GM23338 (cell line): Measurements from ENCODE around the gene IGSF8. TPM values are rescaled to one million over a fixed set of nuclear protein-coding genes. Genes with fewer than 3 reads are reported as not detected.

Experiments used
- ATAC-seq: fragments of 200-7000 bp; cut with Tn5 transposase; 3 replicates; pipeline ENCODE4 v1.9.1; 2020
- DNase-seq: peaks from one replicate; pipeline ENCODE4 v3.0.0-alpha.2; 2015; ENCODE audit warnings: low spot score
- H2AFZ ChIP-seq: fragments of 200-600 bp; sonication (generic); 2 replicates; pipeline ENCODE4 v1.8.0; 2016; ENCODE audit warnings: antibody characterized with exemption, mild to moderate bottlenecking, moderate library complexity
- H3F3A ChIP-seq: fragments of 200-600 bp; sonication (generic); replicated peaks from 2 replicates; pipeline ENCODE4 v1.8.0; 2017; ENCODE audit warnings: antibody characterized with exemption, mixed run types, low read depth
- H3K27ac ChIP-seq: fragments of 200-600 bp; sonication (generic); 2 replicates; pipeline ENCODE4 v1.6.1; 2016; ENCODE audit warnings: low read depth
- H3K27me3 ChIP-seq: fragments of 200-600 bp; sonication (generic); 2 replicates; pipeline ENCODE4 v1.8.0; 2016; ENCODE audit warnings: mild to moderate bottlenecking, mixed run types, moderate library complexity; ENCODE audit not compliant: insufficient read depth
- H3K36me3 ChIP-seq: fragments of 200-600 bp; sonication (generic); 2 replicates; pipeline ENCODE4 v1.8.0; 2016; ENCODE audit warnings: mild to moderate bottlenecking; ENCODE audit not compliant: insufficient read depth
- H3K4me1 ChIP-seq: fragments of 200-600 bp; sonication (generic); 2 replicates; pipeline ENCODE4 v1.8.0; 2016; ENCODE audit warnings: mild to moderate bottlenecking, moderate library complexity; ENCODE audit not compliant: insufficient read depth
- H3K4me2 ChIP-seq: fragments of 200-600 bp; sonication (generic); 2 replicates; pipeline ENCODE4 v1.7.1; 2017; ENCODE audit warnings: mixed run types
- H3K4me3 ChIP-seq: fragments of 200-600 bp; sonication (generic); 2 replicates; pipeline ENCODE4 v1.6.1; 2016; ENCODE audit warnings: mixed run types
- H3K79me2 ChIP-seq: fragments of 200-600 bp; sonication (generic); replicated peaks from 2 replicates; pipeline ENCODE4 v1.8.0; 2017; ENCODE audit warnings: mild to moderate bottlenecking; ENCODE audit not compliant: insufficient read depth
- H3K9me2 ChIP-seq: fragments of 200-600 bp; sonication (generic); 2 replicates; pipeline ENCODE4 v1.8.0; 2017; ENCODE audit not compliant: insufficient read depth
- H4K20me1 ChIP-seq: fragments of 200-600 bp; sonication (generic); replicated peaks from 2 replicates; pipeline ENCODE4 v1.8.0; 2017; ENCODE audit warnings: mild to moderate bottlenecking; ENCODE audit not compliant: insufficient read depth
- H3K27ac Mint-ChIP-seq: 2 replicates; pipeline ENCODE4 v1.8.0; 2020; ENCODE audit warnings: inconsistent platforms, mild to moderate bottlenecking, moderate library complexity, mixed read lengths
- H3K27me3 Mint-ChIP-seq: 3 replicates; pipeline ENCODE4 v1.8.0; 2022; ENCODE audit warnings: low read depth, mild to moderate bottlenecking, moderate library complexity, mixed read lengths, inconsistent platforms; ENCODE audit not compliant: insufficient read depth, poor library complexity
- H3K36me3 Mint-ChIP-seq: 3 replicates; pipeline ENCODE4 v1.8.0; 2021; ENCODE audit warnings: low read depth, mild to moderate bottlenecking, inconsistent platforms, moderate library complexity, mixed read lengths
- H3K4me1 Mint-ChIP-seq: 3 replicates; pipeline ENCODE4 v1.8.0; 2020; ENCODE audit warnings: mild to moderate bottlenecking, inconsistent platforms, mixed read lengths
- H3K4me3 Mint-ChIP-seq: 3 replicates; pipeline ENCODE4 v1.8.0; 2021; ENCODE audit warnings: moderate library complexity, mild to moderate bottlenecking, inconsistent platforms, mixed read lengths
- H3K9me3 Mint-ChIP-seq: 3 replicates; pipeline ENCODE4 v1.8.0; 2020; ENCODE audit warnings: moderate library complexity, mild to moderate bottlenecking, inconsistent platforms, mixed read lengths
- REST ChIP-seq: IDR thresholded peaks from one replicate; pipeline ENCODE4 v1.6.1; 2018; ENCODE audit warnings: antibody characterized with exemption; ENCODE audit not compliant: unreplicated experiment
- ZNF331 ChIP-seq: fragments of 250-450 bp; sonication (Bioruptor Pico); IDR thresholded peaks from 2 replicates; pipeline ENCODE4 v1.5.0; 2020; ENCODE audit warnings: low read depth, mild to moderate bottlenecking, moderate library complexity
- ZNF462 ChIP-seq: fragments of 250-450 bp; sonication (Bioruptor Pico); IDR thresholded peaks from 2 replicates; pipeline ENCODE4 v1.5.0; 2020; ENCODE audit warnings: mild to moderate bottlenecking, moderate library complexity
- polyA plus RNA-seq: library from polyadenylated mRNA; unstranded; fragments of >200 nt; fragmentation: Nextera tagmentation; extraction: Ambion mirVana; gene quantifications from 2 replicates; pipeline ENCODE4 v1.2.1, GENCODE V29; 2016
- total RNA-seq: library from RNA; depleted of rRNA; stranded (reverse); fragments of >200 nt; shearing (Covaris generic); gene quantifications from 2 replicates; pipeline ENCODE4 v1.2.3, GENCODE V29; 2014

The IGSF8 gene
- total and polyA plus RNA-seq, 2 experiments from 2014 or later = 38.4 to 120 TPM

DNA sequence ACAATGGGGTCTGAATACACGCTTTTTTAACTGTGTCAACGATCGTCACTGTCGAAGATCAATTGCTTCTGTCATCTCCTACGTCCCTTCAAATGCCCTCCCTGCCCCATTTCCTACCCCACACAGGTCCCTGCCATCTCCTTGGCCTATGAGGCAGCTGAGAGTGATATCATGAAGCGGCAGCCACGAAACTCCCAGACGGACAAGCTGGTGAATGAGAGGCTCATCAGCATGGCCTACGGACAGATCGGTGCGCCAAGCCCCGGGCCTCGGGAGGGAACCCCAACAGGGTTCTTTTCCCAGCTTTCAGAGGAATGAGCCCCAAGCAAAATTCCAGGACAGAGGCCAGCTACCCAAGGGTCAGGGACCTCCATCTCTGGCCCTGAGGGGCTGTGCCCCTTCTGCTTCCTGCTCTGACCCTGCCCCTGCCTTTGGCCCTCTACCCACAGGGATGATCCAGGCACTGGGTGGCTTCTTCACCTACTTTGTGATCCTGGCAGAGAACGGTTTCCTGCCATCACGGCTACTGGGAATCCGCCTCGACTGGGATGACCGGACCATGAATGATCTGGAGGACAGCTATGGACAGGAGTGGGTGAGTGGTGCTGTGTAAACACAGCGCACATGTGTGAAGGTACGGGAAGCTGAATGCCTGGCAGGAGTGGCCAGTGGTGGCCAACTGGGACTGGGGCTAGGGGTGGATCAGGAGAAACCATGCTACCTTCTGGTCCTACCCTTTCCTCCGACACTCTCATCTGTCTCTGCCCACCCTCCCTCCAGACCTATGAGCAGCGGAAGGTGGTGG lies 37.9 kb upstream of the IGSF8 start:
- H3K27me3 ChIP-seq = no peaks in the 10 kb centered on the region
- no peak overlapping the region for H2AFZ ChIP-seq
- no peak overlapping the region for H3K4me3 Mint-ChIP-seq
- no peak overlapping the region for H3K27ac ChIP-seq
- H3K4me3 ChIP-seq = no peak overlapping the region
- H3K79me2 ChIP-seq = no peaks in the 10 kb centered on the region
- H3K36me3 ChIP-seq = no peaks in the 10 kb centered on the region; the same call in 1 of the 2 replicates
- no peaks in the 10 kb centered on the region for H3K4me1 ChIP-seq
- peak overlapping the region; percentile 66; the same call in 1 of the 2 replicates for H3K27ac Mint-ChIP-seq
- H3F3A ChIP-seq = no peaks in the 10 kb centered on the region
- no peak for DNase-seq
- ATAC-seq = no peak
- H3K36me3 Mint-ChIP-seq = peaks cover 76% of the 10 kb centered on the region
- no peaks in the 10 kb centered on the region for H3K4me1 Mint-ChIP-seq
- H3K9me3 Mint-ChIP-seq = no peaks in the 10 kb centered on the region
- TF ChIP-seq REST (no peak), ZNF331 (no peak), ZNF462 (no peak)
- H3K4me2 ChIP-seq = no peak overlapping the region
- no peaks in the 10 kb centered on the region for H3K9me2 ChIP-seq
- H3K27me3 Mint-ChIP-seq = peaks cover 7% of the 10 kb centered on the region
- H4K20me1 ChIP-seq = no peaks in the 10 kb centered on the region; the same call in 1 of the 2 replicates
